Subcutaneous abdominal adipose tissue (tissue), 5 donors: ENCODE results near the gene VMP1.
"Not testable (repeated sequence)": the region's sequence is repeated elsewhere in the genome, so short reads cannot be mapped to it uniquely, and the experiment has no call there.

Experiments used
- H3K27ac ChIP-seq: one replicate; pipeline ENCODE4 v1.7.0; 2013; ENCODE audit warnings: low read depth, mild to moderate bottlenecking, inconsistent platforms, low read length, moderate library complexity
- H3K27me3 ChIP-seq, 5 donors: one replicate each; pipeline ENCODE4 v1.7.0; 2013; ENCODE audit warnings: low read length in 5 of 5, inconsistent platforms in 1 of 5; ENCODE audit not compliant: control insufficient read depth in 5 of 5, insufficient read depth in 4 of 5
- H3K36me3 ChIP-seq, 5 donors: one replicate each; pipeline ENCODE4 v1.7.0; 2013; ENCODE audit warnings: low read length in 5 of 5; ENCODE audit not compliant: control insufficient read depth in 5 of 5, insufficient read depth in 5 of 5
- H3K4me1 ChIP-seq, 5 donors: one replicate each; pipeline ENCODE4 v1.7.0; 2013; ENCODE audit warnings: low read length in 5 of 5, mild to moderate bottlenecking in 3 of 5, moderate library complexity in 1 of 5; ENCODE audit not compliant: control insufficient read depth in 5 of 5, insufficient read depth in 5 of 5
- H3K4me3 ChIP-seq, 5 donors: one replicate each; pipeline ENCODE4 v1.7.0; 2013; ENCODE audit warnings: low read length in 5 of 5, low read depth in 1 of 5
- H3K9ac ChIP-seq, 5 donors: one replicate each; pipeline ENCODE4 v1.7.0; 2013; ENCODE audit warnings: low read length in 5 of 5, mild to moderate bottlenecking in 4 of 5, moderate library complexity in 3 of 5
- H3K9me3 ChIP-seq, 5 donors: one replicate each; pipeline ENCODE4 v1.7.0; 2013; ENCODE audit warnings: low read length in 5 of 5; ENCODE audit not compliant: control insufficient read depth in 5 of 5
- donor health status: healthy.
- donor health status: healthy.
- donor health status: healthy.
- donor health status: healthy.
- donor health status: healthy.

VMP1 gene

DNA sequence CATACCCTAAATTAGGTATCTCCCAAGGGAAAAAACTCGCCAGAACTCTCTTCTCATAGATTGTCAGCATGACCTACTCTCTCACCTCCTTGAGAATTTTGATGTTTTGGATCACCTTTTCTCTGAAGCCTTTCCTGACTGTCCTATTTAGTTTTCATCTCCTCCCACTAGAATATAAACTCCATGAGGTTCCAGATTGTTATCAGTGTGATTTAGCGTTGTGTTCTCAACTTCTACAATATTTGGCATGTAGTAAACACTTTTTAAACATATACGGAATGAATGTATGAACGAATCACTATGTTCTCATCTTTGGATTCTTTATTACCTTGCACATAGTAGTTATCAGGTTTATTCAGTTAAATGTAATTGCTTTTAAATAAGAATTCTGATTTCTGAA, 88.7 kb downstream of the VMP1 start:
- H3K36me3 ChIP-seq, result no peaks in the 10 kb centered on the region
- no peak overlapping the region for H3K4me3 ChIP-seq
- no peaks in the 10 kb centered on the region for H3K9me3 ChIP-seq
- H3K27ac ChIP-seq, result no peak overlapping the region
- no peak overlapping the region for H3K9ac ChIP-seq
- H3K4me1 ChIP-seq, result peaks cover 0 to 9% (median 0%) of the 10 kb centered on the region in 5 donors
- no peaks in the 10 kb centered on the region for H3K27me3 ChIP-seq

GRCh38 chr17:59796785-59797205, 89.3 kb downstream of the VMP1 start:
- Histone ChIP-seq H3K9ac (no peak overlapping the region), H3K4me1 (peaks cover 0 to 8% (median 0%) of the 10 kb centered on the region in 5 donors), H3K9me3 (no peaks in the 10 kb centered on the region), H3K27me3 (no peaks in the 10 kb centered on the region), H3K36me3 (no peaks in the 10 kb centered on the region), H3K27ac (no peak overlapping the region), H3K4me3 (no peak overlapping the region)

GRCh38 chr17:59798111-59798510, 90.7 kb downstream of the VMP1 start:
- no peaks in the 10 kb centered on the region for H3K36me3 ChIP-seq
- H3K9ac ChIP-seq, result no peak overlapping the region
- H3K4me1 ChIP-seq, result peaks cover 0 to 4% (median 0%) of the 10 kb centered on the region in 5 donors
- no peaks in the 10 kb centered on the region for H3K27me3 ChIP-seq
- H3K4me3 ChIP-seq, result no peak overlapping the region
- H3K27ac ChIP-seq, result no peak overlapping the region
- H3K9me3 ChIP-seq, result no peaks in the 10 kb centered on the region

- Histone ChIP-seq H3K36me3 (no peaks in the 10 kb centered on the region), H3K27ac (no peak overlapping the region), H3K4me3 (no peak overlapping the region), H3K4me1 (peaks cover 0 to 4% (median 2%) of the 10 kb centered on the region in 5 donors), H3K27me3 (no peaks in the 10 kb centered on the region), H3K9ac (no peak overlapping the region), H3K9me3 (no peaks in the 10 kb centered on the region)
Observed at GRCh38 chr17:59800530-59800942, 93.1 kb downstream of the VMP1 start.

DNA sequence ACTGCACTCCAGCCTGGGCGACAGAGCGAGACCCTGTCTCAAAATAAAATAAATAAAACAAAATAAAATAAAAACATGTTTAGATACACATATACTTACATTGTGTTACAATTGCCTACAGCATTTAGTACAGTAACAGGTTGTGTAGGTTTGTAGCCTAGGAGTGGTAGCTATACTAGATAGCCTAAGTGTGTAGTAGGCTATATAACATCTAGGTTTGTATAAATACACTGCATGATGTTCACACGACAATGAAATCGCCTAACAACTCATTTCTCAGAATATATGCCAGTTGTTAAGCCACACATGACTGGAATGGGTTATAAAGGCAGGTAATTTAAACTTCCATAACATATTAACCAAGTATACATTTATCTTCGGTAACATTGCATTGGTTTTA, 94.7 kb downstream of the VMP1 start:
- Histone ChIP-seq H3K27me3 (no peaks in the 10 kb centered on the region), H3K4me1 (peaks cover 0 to 2% (median 0%) of the 10 kb centered on the region in 5 donors), H3K4me3 (no peak overlapping the region), H3K36me3 (no peaks in the 10 kb centered on the region), H3K27ac (no peak overlapping the region), H3K9ac (no peak overlapping the region), H3K9me3 (no peaks in the 10 kb centered on the region)

DNA sequence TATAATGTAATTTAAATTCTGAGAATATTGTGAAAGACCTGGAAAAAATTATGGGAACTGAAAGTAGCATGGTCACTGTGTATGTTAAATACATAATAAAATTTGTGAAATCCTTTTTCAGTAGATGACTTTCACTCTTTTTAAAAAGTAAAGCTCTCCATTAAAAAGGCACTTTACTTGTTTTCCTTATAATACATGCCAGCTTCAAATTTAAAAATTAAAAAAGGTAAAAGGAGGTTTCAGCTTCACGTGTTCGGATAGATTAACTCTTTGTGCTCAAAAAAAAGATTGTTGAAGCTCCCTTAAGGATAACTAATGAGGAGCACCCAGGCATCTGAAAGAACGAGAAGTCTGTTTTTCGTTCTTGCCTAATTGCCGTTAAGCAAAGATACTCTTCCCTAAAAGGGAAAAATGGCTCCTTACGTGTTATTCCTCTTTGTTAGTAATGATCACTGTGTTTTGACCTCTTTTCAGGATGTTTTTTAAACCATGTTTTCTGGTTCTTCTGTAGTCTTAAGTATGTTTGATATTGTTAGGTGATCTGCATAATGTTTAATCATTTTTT, 97.5 kb downstream of the VMP1 start:
- Histone ChIP-seq H3K9ac (peak overlapping the region in 4 of 5 donors; percentile 6 to 66 (median 44)), H3K36me3 (no peaks in the 10 kb centered on the region), H3K4me3 (peak overlapping the region in 4 of 5 donors; percentile 8 to 63 (median 44)), H3K27ac (peak overlapping the region; percentile 26), H3K27me3 (no peaks in the 10 kb centered on the region), H3K4me1 (peaks cover 0 to 6% (median 3%) of the 10 kb centered on the region in 5 donors), H3K9me3 (no peaks in the 10 kb centered on the region)

GRCh38 chr17:59806322-59806721, 98.9 kb downstream of the VMP1 start:
- H3K27ac ChIP-seq, H3K36me3 ChIP-seq, H3K4me3 ChIP-seq, H3K9ac ChIP-seq, H3K4me1 ChIP-seq, H3K9me3 ChIP-seq, H3K27me3 ChIP-seq: not testable (repeated sequence)

DNA sequence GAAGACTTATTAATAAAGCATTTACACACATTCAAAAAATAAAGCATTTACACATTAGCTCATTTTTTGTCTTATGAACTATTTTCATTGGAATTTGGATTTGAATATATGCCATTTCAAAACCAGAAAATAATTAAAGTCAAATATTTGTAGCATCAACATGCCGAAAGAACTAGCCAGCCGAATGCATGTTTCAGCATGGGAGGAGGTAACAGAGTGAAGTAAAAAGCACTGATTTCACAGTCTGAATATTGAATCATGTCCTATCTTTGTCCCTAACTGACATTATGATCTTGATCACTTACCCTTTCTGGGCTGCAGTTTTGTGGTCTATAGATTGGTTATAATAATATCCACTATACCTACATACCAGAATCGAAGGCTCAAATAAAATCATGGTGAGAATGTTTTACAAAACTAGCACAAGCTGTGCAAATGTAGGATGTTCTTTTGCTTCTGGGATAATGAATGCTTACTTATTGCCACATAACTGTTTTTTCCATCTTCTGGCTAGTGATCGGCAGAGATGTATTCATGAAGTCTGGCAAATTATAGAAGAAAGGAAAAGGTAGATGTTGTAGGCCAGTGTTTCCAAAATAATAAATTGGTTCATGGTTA, 100.5 kb downstream of the VMP1 start:
- H3K9me3 ChIP-seq, result no peaks in the 10 kb centered on the region
- H3K27ac ChIP-seq, result peak overlapping the region; percentile 45
- H3K9ac ChIP-seq, result peak overlapping the region in 2 of 5 donors; percentile 0 to 48
- H3K36me3 ChIP-seq, result peaks cover 0 to 9% (median 4%) of the 10 kb centered on the region in 5 donors
- H3K4me3 ChIP-seq, result no peak overlapping the region
- H3K27me3 ChIP-seq, result no peaks in the 10 kb centered on the region
- peaks cover 0 to 6% (median 3%) of the 10 kb centered on the region in 5 donors for H3K4me1 ChIP-seq

GRCh38 chr17:59810894-59811153, 103.4 kb downstream of the VMP1 start:
- no peak overlapping the region for H3K27ac ChIP-seq
- no peaks in the 10 kb centered on the region for H3K9me3 ChIP-seq
- H3K4me3 ChIP-seq, result no peak overlapping the region
- no peak overlapping the region for H3K9ac ChIP-seq
- H3K4me1 ChIP-seq, result peaks cover 0 to 14% (median 3%) of the 10 kb centered on the region in 5 donors
- no peaks in the 10 kb centered on the region for H3K27me3 ChIP-seq
- peaks cover 0 to 9% (median 4%) of the 10 kb centered on the region in 5 donors for H3K36me3 ChIP-seq

DNA sequence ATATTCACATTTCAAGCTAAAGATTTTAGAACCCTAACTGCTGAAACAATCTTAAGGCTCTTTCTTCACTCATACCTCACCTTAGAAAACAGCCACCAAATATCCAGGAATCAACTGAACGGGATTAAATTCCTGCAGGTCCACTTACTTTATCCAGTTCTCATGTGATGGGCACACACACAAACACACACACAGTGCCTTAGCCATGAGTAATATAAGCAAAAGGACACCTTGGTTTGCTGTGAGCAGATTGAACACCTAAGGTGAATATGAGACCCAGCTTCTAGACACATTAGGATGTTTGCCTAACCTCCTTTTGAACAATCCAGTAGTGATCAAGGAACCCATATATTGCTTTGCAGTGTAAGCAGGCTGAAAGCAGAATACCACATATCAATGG, 103.8 kb downstream of the VMP1 start:
- H3K27me3 ChIP-seq, result no peaks in the 10 kb centered on the region
- H3K4me1 ChIP-seq, result peaks cover 0 to 15% (median 5%) of the 10 kb centered on the region in 5 donors
- no peak overlapping the region for H3K27ac ChIP-seq
- no peak overlapping the region for H3K4me3 ChIP-seq
- peaks cover 0 to 9% (median 4%) of the 10 kb centered on the region in 5 donors for H3K36me3 ChIP-seq
- no peak overlapping the region for H3K9ac ChIP-seq
- H3K9me3 ChIP-seq, result no peaks in the 10 kb centered on the region
